Smooth muscle cell of the brain vasculature (primary cell): Measurements from ENCODE around the gene RAD1.

Experiments
- DNase-seq: peaks from one replicate; pipeline ENCODE4 v3.0.0-alpha.2; 2012; ENCODE audit warnings: low read depth, low spot score

The RAD1 gene

GRCh38 chr5:34916518-34916917 lies 1.2 kb upstream of the RAD1 start:
- DNase-seq, result no peak

GRCh38 chr5:34915856-34916192 lies 520 bp upstream of the RAD1 start:
- no peak for DNase-seq

- DNase-seq, result no peak
Measured at GRCh38 chr5:34914671-34915138, 599 bp downstream of the RAD1 start.

GRCh38 chr5:34913072-34913471 lies 2.2 kb downstream of the RAD1 start:
- DNase-seq, result no peak

- no peak for DNase-seq
Measured at GRCh38 chr5:34905564-34905963, 9.7 kb downstream of the RAD1 start.

GRCh38 chr5:34903260-34903659 lies 12.0 kb downstream of the RAD1 start:
- DNase-seq, result no peak

GRCh38 chr5:34900652-34901051 lies 14.7 kb downstream of the RAD1 start:
- no peak for DNase-seq

GRCh38 chr5:34899066-34899465 lies 16.2 kb downstream of the RAD1 start:
- DNase-seq, result no peak

- DNase-seq, result peak; percentile 41
Measured at GRCh38 chr5:34898258-34898895, 16.9 kb downstream of the RAD1 start.

GRCh38 chr5:34897646-34898045 lies 17.7 kb downstream of the RAD1 start:
- no peak for DNase-seq

- no peak for DNase-seq
Measured at GRCh38 chr5:34895641-34896419, 19.5 kb downstream of the RAD1 start.

- no peak for DNase-seq
Measured at GRCh38 chr5:34894716-34895115, 20.6 kb downstream of the RAD1 start.

GRCh38 chr5:34892414-34892813 lies 22.9 kb downstream of the RAD1 start:
- DNase-seq, result no peak

- DNase-seq, result peak; percentile 67
Measured at GRCh38 chr5:34891981-34892380, 23.3 kb downstream of the RAD1 start.

- DNase-seq, result no peak
Measured at GRCh38 chr5:34889394-34889793, 25.9 kb downstream of the RAD1 start.

GRCh38 chr5:34886392-34887119 lies 28.7 kb downstream of the RAD1 start:
- no peak for DNase-seq

- DNase-seq, result no peak
Measured at GRCh38 chr5:34881246-34881645, 34.1 kb downstream of the RAD1 start.

- DNase-seq, result no peak
Measured at GRCh38 chr5:34876275-34876674, 39.0 kb downstream of the RAD1 start.

- DNase-seq, result no peak
Measured at GRCh38 chr5:34870382-34870781, 44.9 kb downstream of the RAD1 start.

- DNase-seq, result no peak
Measured at GRCh38 chr5:34869256-34869655, 46.0 kb downstream of the RAD1 start.

GRCh38 chr5:34868791-34869190 lies 46.5 kb downstream of the RAD1 start:
- DNase-seq, result no peak

GRCh38 chr5:34867660-34868059 lies 47.6 kb downstream of the RAD1 start:
- no peak for DNase-seq

GRCh38 chr5:34866989-34867471 lies 48.3 kb downstream of the RAD1 start:
- no peak for DNase-seq
